SU-DHL-6 (cell line): Measurements from ENCODE around the gene ATP5F1C.
"Not testable (repeated sequence)": the region's sequence is repeated elsewhere in the genome, so short reads cannot be mapped to it uniquely, and the experiment has no call there.

Experiments used
- H2AFZ ChIP-seq: fragments of 200-600 bp; sonication (generic); 2 replicates; pipeline ENCODE4 v1.6.1; 2014; ENCODE audit warnings: low read depth, mild to moderate bottlenecking, moderate library complexity, mixed read lengths, antibody characterized with exemption, low read length; ENCODE audit not compliant: severe bottlenecking
- H3F3A ChIP-seq: fragments of 200-600 bp; shearing (Covaris generic); 2 replicates; pipeline ENCODE4 v1.6.0; 2016; ENCODE audit warnings: antibody characterized with exemption, mild to moderate bottlenecking; ENCODE audit not compliant: insufficient read depth
- H3K27ac ChIP-seq: fragments of 200-600 bp; sonication (generic); 2 replicates; pipeline ENCODE4 v1.5.1; 2016; ENCODE audit warnings: low read depth, mild to moderate bottlenecking, low read length, moderate library complexity, mixed read lengths
- H3K27me3 ChIP-seq: fragments of 200-600 bp; sonication (generic), shearing (Covaris generic); 2 replicates; pipeline ENCODE4 v1.6.0; 2014; ENCODE audit warnings: mild to moderate bottlenecking, low read length
- H3K36me3 ChIP-seq: fragments of 200-600 bp; sonication (generic); 2 replicates; pipeline ENCODE4 v1.6.1; 2014; ENCODE audit warnings: mild to moderate bottlenecking, low read length, mixed read lengths
- H3K4me2 ChIP-seq: fragments of 300-600, 200-600 bp; shearing (Covaris generic), sonication (generic); 2 replicates; pipeline ENCODE4 v1.6.0; 2014; ENCODE audit warnings: low read length, low read depth, mild to moderate bottlenecking; ENCODE audit not compliant: poor library complexity, severe bottlenecking
- H3K4me3 ChIP-seq: fragments of 200-600 bp; sonication (generic); 2 replicates; pipeline ENCODE4 v1.5.1; 2014; ENCODE audit warnings: antibody characterized with exemption, low read length, mild to moderate bottlenecking, mixed read lengths; ENCODE audit not compliant: insufficient read depth, poor library complexity, severe bottlenecking
- H3K79me2 ChIP-seq: fragments of 200-600 bp; sonication (generic); 2 replicates; pipeline ENCODE4 v1.6.1; 2014; ENCODE audit warnings: mild to moderate bottlenecking, low read length, moderate library complexity; ENCODE audit not compliant: insufficient read depth
- H3K9ac ChIP-seq: fragments of 200-600 bp; sonication (generic); 2 replicates; pipeline ENCODE4 v1.7.0; 2014; ENCODE audit warnings: mild to moderate bottlenecking, low read length
- H3K9me2 ChIP-seq: fragments of 200-600 bp; sonication (generic); replicated peaks from 2 replicates; pipeline ENCODE4 v1.6.1; 2014; ENCODE audit warnings: low read length; ENCODE audit not compliant: insufficient read depth
- H3K9me3 ChIP-seq: fragments of 200-600 bp; sonication (generic); 2 replicates; pipeline ENCODE4 v1.6.1; 2014; ENCODE audit warnings: low read length, mixed read lengths; ENCODE audit not compliant: insufficient read depth
- H4K20me1 ChIP-seq: fragments of 200-600 bp; sonication (generic); 2 replicates; pipeline ENCODE4 v1.6.1; 2014; ENCODE audit warnings: low read depth, mild to moderate bottlenecking, antibody characterized with exemption, low read length, moderate library complexity, mixed read lengths
- CTCF ChIP-seq: fragments of 200-600 bp; sonication (generic); IDR thresholded peaks from one replicate; pipeline ENCODE4 v1.5.1; 2017; ENCODE audit warnings: antibody characterized with exemption, mild to moderate bottlenecking, low read length, moderate library complexity; ENCODE audit not compliant: insufficient read depth, poor library complexity, severe bottlenecking
- EZH2phosphoT487 ChIP-seq: fragments of 200-600 bp; sonication (generic), shearing (Covaris generic); conservative IDR thresholded peaks from 2 replicates; pipeline ENCODE4 v1.6.1; 2018; ENCODE audit warnings: mild to moderate bottlenecking, antibody characterized with exemption, low read length, moderate library complexity, mixed read lengths

ATP5F1C gene

GRCh38 chr10:7787857-7788638 is at the start of gene ATP5F1C, which contains the start of gene KIN:
Gene ATP5F1C, plus strand, starts transcription at chr10:7788177. Its CDS starts 31 bp downstream, at chr10:7788208.
Gene KIN, minus strand, starts transcription at chr10:7787993. Its CDS starts 60 bp downstream, at chr10:7787933.
- Histone ChIP-seq H3K4me2 (peak within 1 kb of the TSS; percentile 96), H3K9ac (peak within 1 kb of the TSS; percentile 91), H3K9me2 (no peaks in the 10 kb centered on the region), H3K36me3 (no peaks in the 10 kb centered on the region), H3K27me3 (no peaks in the 10 kb centered on the region), H4K20me1 (peaks cover 17% of the 10 kb centered on the region), H3K9me3 (no peaks in the 10 kb centered on the region), H2AFZ (peak within 1 kb of the TSS; percentile 76), H3K79me2 (peaks cover 99% of the 10 kb centered on the region), H3K27ac (peak within 1 kb of the TSS; percentile 28), H3K4me3 (peak within 1 kb of the TSS; percentile 72), H3F3A (no peaks in the 10 kb centered on the region)
- TF ChIP-seq EZH2phosphoT487 = no peak
- no peak for TF ChIP-seq CTCF

GRCh38 chr10:7738536-7739407 is 49.2 kb upstream of the ATP5F1C start:
- Histone ChIP-seq H3K27me3 (no peaks in the 10 kb centered on the region), H3K4me2 (no peak overlapping the region), H3K4me3 (no peak overlapping the region), H3K9me3 (no peaks in the 10 kb centered on the region), H4K20me1 (no peaks in the 10 kb centered on the region), H3K36me3 (no peaks in the 10 kb centered on the region), H3K9ac (no peak overlapping the region), H3K9me2 (no peaks in the 10 kb centered on the region), H2AFZ (no peak overlapping the region), H3K27ac (no peak overlapping the region), H3K79me2 (no peaks in the 10 kb centered on the region), H3F3A (no peaks in the 10 kb centered on the region)
- TF ChIP-seq EZH2phosphoT487 = no peak
- TF ChIP-seq CTCF = no peak

GRCh38 chr10:7744307-7744706 is 43.7 kb upstream of the ATP5F1C start:
- TF ChIP-seq EZH2phosphoT487 (no peak), CTCF (no peak)
- H3K36me3 ChIP-seq = no peaks in the 10 kb centered on the region
- no peaks in the 10 kb centered on the region for H3K9me3 ChIP-seq
- H3K4me3 ChIP-seq = no peak overlapping the region
- no peak overlapping the region for H3K4me2 ChIP-seq
- H3K27me3 ChIP-seq = no peaks in the 10 kb centered on the region
- H4K20me1 ChIP-seq = no peaks in the 10 kb centered on the region
- no peak overlapping the region for H3K9ac ChIP-seq
- no peaks in the 10 kb centered on the region for H3K79me2 ChIP-seq
- no peaks in the 10 kb centered on the region for H3F3A ChIP-seq
- no peak overlapping the region for H3K27ac ChIP-seq
- H3K9me2 ChIP-seq = no peaks in the 10 kb centered on the region
- H2AFZ ChIP-seq = no peak overlapping the region

GRCh38 chr10:7748637-7749036 is 39.3 kb upstream of the ATP5F1C start:
- not testable (repeated sequence) for H2AFZ ChIP-seq, H3K4me2 ChIP-seq, H3K9ac ChIP-seq, H3K9me3 ChIP-seq, H3K4me3 ChIP-seq, H3K79me2 ChIP-seq, H3K27ac ChIP-seq, H3F3A ChIP-seq, H4K20me1 ChIP-seq, H3K27me3 ChIP-seq, H3K36me3 ChIP-seq, H3K9me2 ChIP-seq
